ENCODE results near the gene OR51E1. TPM values are rescaled to one million over a fixed set of nuclear protein-coding genes. Genes with fewer than 3 reads are reported as not detected.

OR51E1 gene
- total RNA-seq, 1 donor from 2014 or later: not detected

GRCh38 chr11:4642043-4642442 is 1.7 kb upstream of the OR51E1 start:
- no peaks in the 10 kb centered on the region for H3K27me3 ChIP-seq
- no peaks in the 10 kb centered on the region for H3K36me3 ChIP-seq
- TF ChIP-seq CTCF (IDR thresholded peaks at IDR 0.05): no peak
- H3K27ac ChIP-seq: no peak overlapping the region
- intact Hi-C loops (cut with DNase I): no loop called here
- DNase-seq: no peak
- no peaks in the 10 kb centered on the region for H3K9me3 ChIP-seq
- no peak for ATAC-seq
- H3K4me3 ChIP-seq: no peak overlapping the region
- H3K4me1 ChIP-seq: no peaks in the 10 kb centered on the region

- Histone ChIP-seq H3K4me3 (no peak overlapping the region), H3K27ac (no peak overlapping the region), H3K36me3 (no peaks in the 10 kb centered on the region), H3K9me3 (no peaks in the 10 kb centered on the region), H3K27me3 (no peaks in the 10 kb centered on the region), H3K4me1 (no peaks in the 10 kb centered on the region)
- TF ChIP-seq CTCF (IDR thresholded peaks at IDR 0.05): no peak
- no peak for ATAC-seq
- DNase-seq: no peak
- intact Hi-C loops (cut with DNase I): no loop called here
Observed at GRCh38 chr11:4643076-4643475, 706 bp upstream of the OR51E1 start.

GRCh38 chr11:4644233-4644632 is 451 bp downstream of the OR51E1 start:
- Histone ChIP-seq H3K9me3 (no peaks in the 10 kb centered on the region), H3K27me3 (no peaks in the 10 kb centered on the region), H3K27ac (no peak overlapping the region), H3K4me3 (no peak overlapping the region), H3K4me1 (no peaks in the 10 kb centered on the region), H3K36me3 (no peaks in the 10 kb centered on the region)
- intact Hi-C loops (cut with DNase I): no loop called here
- ATAC-seq (no peak), DNase-seq (no peak)
- no peak for TF ChIP-seq CTCF (IDR thresholded peaks at IDR 0.05)

GRCh38 chr11:4645974-4646373 is 2.2 kb downstream of the OR51E1 start:
- no peak for TF ChIP-seq CTCF (IDR thresholded peaks at IDR 0.05)
- intact Hi-C loops (cut with DNase I): no loop called here
- DNase-seq (no peak), ATAC-seq (peak; percentile 57)
- H3K4me3 ChIP-seq: no peak overlapping the region
- no peaks in the 10 kb centered on the region for H3K4me1 ChIP-seq
- no peak overlapping the region for H3K27ac ChIP-seq
- H3K9me3 ChIP-seq: no peaks in the 10 kb centered on the region
- H3K27me3 ChIP-seq: no peaks in the 10 kb centered on the region
- no peaks in the 10 kb centered on the region for H3K36me3 ChIP-seq

- no peak for TF ChIP-seq CTCF (IDR thresholded peaks at IDR 0.05)
- H3K27me3 ChIP-seq: no peaks in the 10 kb centered on the region
- H3K4me3 ChIP-seq: no peak overlapping the region
- no peaks in the 10 kb centered on the region for H3K4me1 ChIP-seq
- intact Hi-C loops (cut with DNase I): no loop called here
- H3K9me3 ChIP-seq: no peaks in the 10 kb centered on the region
- H3K27ac ChIP-seq: no peak overlapping the region
- no peak for DNase-seq
- no peaks in the 10 kb centered on the region for H3K36me3 ChIP-seq
- ATAC-seq: no peak
Observed at GRCh38 chr11:4647766-4648165, 4.0 kb downstream of the OR51E1 start.

- H3K27ac ChIP-seq: no peak overlapping the region
- DNase-seq (no peak), ATAC-seq (no peak)
- no peaks in the 10 kb centered on the region for H3K9me3 ChIP-seq
- H3K4me3 ChIP-seq: no peak overlapping the region
- intact Hi-C loops (cut with DNase I): no loop called here
- H3K4me1 ChIP-seq: no peaks in the 10 kb centered on the region
- H3K36me3 ChIP-seq: no peaks in the 10 kb centered on the region
- TF ChIP-seq CTCF (IDR thresholded peaks at IDR 0.05): no peak
- no peaks in the 10 kb centered on the region for H3K27me3 ChIP-seq
Observed at GRCh38 chr11:4654635-4655369, 11.0 kb downstream of the OR51E1 start.

All from upper lobe of right lung (tissue), 1 donor.